WTC11 (cell line): ENCODE data around the gene IL16. TPM values are rescaled to one million over a fixed set of nuclear protein-coding genes. Genes with fewer than 3 reads are reported as not detected.

Source experiments
- ATAC-seq: fragments of 200-7000 bp; cut with Tn5 transposase; 2 replicates; pipeline ENCODE4 v1.10.0; 2021; ENCODE audit warnings: mild to moderate bottlenecking, moderate library complexity
- CTCF ChIA-PET: fragments of 300-600 bp; sonication (Branson Sonifier 250); formaldehyde crosslinking; loops from one replicate; lab custom pipeline; 2021; ENCODE audit warnings: antibody characterized with exemption; lab: Charles Lee
- POLR2A ChIA-PET: fragments of 350-600 bp; sonication (Branson Sonifier 250); formaldehyde crosslinking; loops from one replicate; lab custom pipeline; 2021; ENCODE audit warnings: antibody characterized with exemption; lab: Charles Lee
- DNase-seq: peaks from one replicate; pipeline ENCODE4 v3.0.0; 2021; ENCODE audit warnings: low spot score
- H3K27ac Mint-ChIP-seq: 2 replicates; pipeline ENCODE4 v1.8.0; 2021; ENCODE audit warnings: mixed read lengths
- H3K27me3 Mint-ChIP-seq: 2 replicates; pipeline ENCODE4 v1.8.0; 2021; ENCODE audit warnings: low read depth, mild to moderate bottlenecking, moderate library complexity, mixed read lengths
- H3K36me3 Mint-ChIP-seq: 2 replicates; pipeline ENCODE4 v1.8.0; 2021; ENCODE audit warnings: mixed read lengths
- H3K4me1 Mint-ChIP-seq: 2 replicates; pipeline ENCODE4 v1.8.0; 2022; ENCODE audit warnings: mixed read lengths
- H3K4me3 Mint-ChIP-seq: 2 replicates; pipeline ENCODE4 v1.8.0; 2021; ENCODE audit warnings: mild to moderate bottlenecking, moderate library complexity, mixed read lengths
- H3K9me3 Mint-ChIP-seq: 2 replicates; pipeline ENCODE4 v1.8.0; 2021; ENCODE audit warnings: mixed read lengths
- FOXP1 ChIP-seq: sonication (generic); formaldehyde crosslinking; IDR thresholded peaks from 2 replicates; pipeline ENCODE4 v1.8.0; 2022; ENCODE audit warnings: missing genetic modification reagents, mild to moderate bottlenecking, moderate library complexity, borderline replicate concordance
- HMGA2 ChIP-seq: fragments of 250-450 bp; sonication (Bioruptor Pico); IDR thresholded peaks from 2 replicates; pipeline ENCODE4 v1.4.0; 2021; ENCODE audit warnings: mild to moderate bottlenecking, moderate library complexity
- KAT7 ChIP-seq: sonication (generic); formaldehyde crosslinking; IDR thresholded peaks from 2 replicates; pipeline ENCODE4 v1.8.1; 2023; ENCODE audit warnings: missing genetic modification reagents, mild to moderate bottlenecking, borderline replicate concordance
- MXD4 ChIP-seq: fragments of 250-450 bp; sonication (Bioruptor Pico); IDR thresholded peaks from 2 replicates; pipeline ENCODE4 v1.8.0; 2021; ENCODE audit warnings: mild to moderate bottlenecking, moderate library complexity, borderline replicate concordance
- MYBL2 ChIP-seq: sonication (generic); formaldehyde crosslinking; IDR thresholded peaks from 2 replicates; pipeline ENCODE4 v1.8.1; 2023; ENCODE audit warnings: mild to moderate bottlenecking, moderate library complexity, missing genetic modification reagents
- NFE2L1 ChIP-seq: sonication (generic); formaldehyde crosslinking; IDR thresholded peaks from 2 replicates; pipeline ENCODE4 v1.8.1; 2023; ENCODE audit warnings: missing genetic modification reagents
- NFYB ChIP-seq: sonication (generic); formaldehyde crosslinking; conservative IDR thresholded peaks from 2 replicates; pipeline ENCODE4 v1.8.0; 2022; ENCODE audit warnings: low read depth, missing genetic modification reagents
- SP1 ChIP-seq: sonication (generic); formaldehyde crosslinking; conservative IDR thresholded peaks from 2 replicates; pipeline ENCODE4 v1.8.1; 2022; ENCODE audit warnings: missing genetic modification reagents
- ZNF219 ChIP-seq: sonication (generic); formaldehyde crosslinking; IDR thresholded peaks from 2 replicates; pipeline ENCODE4 v1.8.0; 2023; ENCODE audit warnings: missing genetic modification reagents, mild to moderate bottlenecking, borderline replicate concordance
- ZNF263 ChIP-seq: sonication (generic); formaldehyde crosslinking; IDR thresholded peaks from 2 replicates; pipeline ENCODE4 v1.8.1; 2022; ENCODE audit warnings: low read depth, mild to moderate bottlenecking, moderate library complexity, missing genetic modification reagents
- ZNF396 ChIP-seq: fragments of 250-450 bp; sonication (Bioruptor Pico); IDR thresholded peaks from 2 replicates; pipeline ENCODE4 v1.8.0; 2021; ENCODE audit warnings: mild to moderate bottlenecking, moderate library complexity, borderline replicate concordance
- ZNF423 ChIP-seq: fragments of 250-450 bp; sonication (Bioruptor Pico); IDR thresholded peaks from 2 replicates; pipeline ENCODE4 v2.1.2; 2022; ENCODE audit warnings: mild to moderate bottlenecking, moderate library complexity
- total RNA-seq: library from RNA; stranded (reverse); gene quantifications from 3 replicates; pipeline ENCODE4 v1.2.3, GENCODE V29; 2021
- TF ChIP-seq, protein P1 (sequence below): sonication (generic); formaldehyde crosslinking; conservative IDR thresholded peaks from 2 replicates; pipeline ENCODE4 v1.8.1; 2023; ENCODE audit warnings: mild to moderate bottlenecking, low read depth, missing genetic modification reagents, moderate library complexity
- TF ChIP-seq, protein P2 (sequence below): fragments of 250-450 bp; sonication (Bioruptor Pico); IDR thresholded peaks from 2 replicates; pipeline ENCODE4 v1.9.0; 2021; ENCODE audit warnings: mild to moderate bottlenecking
- TF ChIP-seq, protein P3 (sequence below): sonication (generic); formaldehyde crosslinking; IDR thresholded peaks from 2 replicates; pipeline ENCODE4 v1.8.0; 2023; ENCODE audit warnings: missing genetic modification reagents, mild to moderate bottlenecking, borderline replicate concordance
- TF ChIP-seq, protein P4 (sequence below): fragments of 250-450 bp; sonication (Bioruptor Pico); IDR thresholded peaks from 2 replicates; pipeline ENCODE4 v1.8.0; 2021; ENCODE audit warnings: mild to moderate bottlenecking
- TF ChIP-seq, protein P5 (sequence below): fragments of 250-450 bp; sonication (Bioruptor Pico); IDR thresholded peaks from 2 replicates; pipeline ENCODE4 v1.9.0; 2021; ENCODE audit warnings: moderate library complexity, mild to moderate bottlenecking, inconsistent platforms, borderline replicate concordance

The IL16 gene
- total RNA-seq, 1 experiment from 2014 or later: 0.61 TPM

DNA sequence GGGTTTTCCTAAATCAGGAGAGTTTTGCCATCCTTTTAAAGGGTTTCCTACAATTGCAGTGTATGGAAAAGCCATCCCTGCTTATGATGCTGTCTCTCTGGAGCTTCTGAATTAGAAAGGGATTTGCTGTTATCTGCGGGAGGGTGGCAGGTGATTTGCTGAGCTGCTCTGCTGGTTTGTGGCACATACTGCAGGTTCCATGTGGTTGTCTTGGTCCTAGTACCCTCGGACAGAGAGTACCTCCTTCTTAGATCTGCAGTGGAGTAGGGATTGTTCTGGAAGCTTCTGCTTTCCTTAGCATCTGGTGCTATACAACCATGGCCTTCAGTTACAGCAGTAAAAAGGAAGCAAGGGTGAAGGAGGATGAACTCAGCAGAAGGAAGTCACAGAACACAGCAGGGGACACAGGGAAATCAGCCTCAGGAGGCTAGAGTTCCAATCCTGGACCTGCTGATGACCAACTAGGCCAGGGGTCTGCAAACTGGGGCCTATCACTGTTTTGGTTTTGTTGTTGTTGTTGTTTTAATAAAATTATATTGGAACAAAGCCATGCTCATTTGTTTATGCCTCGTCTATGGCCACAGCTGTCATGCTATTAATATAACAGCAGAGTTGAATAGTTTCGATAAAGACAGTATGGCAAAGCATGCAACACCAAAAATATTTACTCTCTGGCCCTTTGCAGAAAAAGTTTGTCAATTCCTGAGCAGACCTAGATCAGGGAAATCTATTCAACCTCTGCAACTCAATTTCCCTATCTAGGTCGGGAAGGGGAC, 87.8 kb downstream of the IL16 start:
- POLR2A ChIA-PET: no interaction called here
- DNase-seq: no peak
- Mint-ChIP-seq H3K36me3 (no peaks in the 10 kb centered on the region), H3K27me3 (no peaks in the 10 kb centered on the region), H3K4me1 (no peaks in the 10 kb centered on the region), H3K9me3 (no peaks in the 10 kb centered on the region), H3K27ac (no peak overlapping the region), H3K4me3 (no peak overlapping the region)
- no peak for ATAC-seq
- no peak for TF ChIP-seq NFE2L1 (CRISPR knock-in tag)
- TF ChIP-seq, protein P1, sequence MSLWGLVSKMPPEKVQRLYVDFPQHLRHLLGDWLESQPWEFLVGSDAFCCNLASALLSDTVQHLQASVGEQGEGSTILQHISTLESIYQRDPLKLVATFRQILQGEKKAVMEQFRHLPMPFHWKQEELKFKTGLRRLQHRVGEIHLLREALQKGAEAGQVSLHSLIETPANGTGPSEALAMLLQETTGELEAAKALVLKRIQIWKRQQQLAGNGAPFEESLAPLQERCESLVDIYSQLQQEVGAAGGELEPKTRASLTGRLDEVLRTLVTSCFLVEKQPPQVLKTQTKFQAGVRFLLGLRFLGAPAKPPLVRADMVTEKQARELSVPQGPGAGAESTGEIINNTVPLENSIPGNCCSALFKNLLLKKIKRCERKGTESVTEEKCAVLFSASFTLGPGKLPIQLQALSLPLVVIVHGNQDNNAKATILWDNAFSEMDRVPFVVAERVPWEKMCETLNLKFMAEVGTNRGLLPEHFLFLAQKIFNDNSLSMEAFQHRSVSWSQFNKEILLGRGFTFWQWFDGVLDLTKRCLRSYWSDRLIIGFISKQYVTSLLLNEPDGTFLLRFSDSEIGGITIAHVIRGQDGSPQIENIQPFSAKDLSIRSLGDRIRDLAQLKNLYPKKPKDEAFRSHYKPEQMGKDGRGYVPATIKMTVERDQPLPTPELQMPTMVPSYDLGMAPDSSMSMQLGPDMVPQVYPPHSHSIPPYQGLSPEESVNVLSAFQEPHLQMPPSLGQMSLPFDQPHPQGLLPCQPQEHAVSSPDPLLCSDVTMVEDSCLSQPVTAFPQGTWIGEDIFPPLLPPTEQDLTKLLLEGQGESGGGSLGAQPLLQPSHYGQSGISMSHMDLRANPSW (CRISPR knock-in tag): no peak
- CTCF ChIA-PET: interaction anchor here (4.3 kb wide), 1 partner anchor 19 kb away, joined by 23 read pairs; no protein-coding TSS in a partner anchor

DNA sequence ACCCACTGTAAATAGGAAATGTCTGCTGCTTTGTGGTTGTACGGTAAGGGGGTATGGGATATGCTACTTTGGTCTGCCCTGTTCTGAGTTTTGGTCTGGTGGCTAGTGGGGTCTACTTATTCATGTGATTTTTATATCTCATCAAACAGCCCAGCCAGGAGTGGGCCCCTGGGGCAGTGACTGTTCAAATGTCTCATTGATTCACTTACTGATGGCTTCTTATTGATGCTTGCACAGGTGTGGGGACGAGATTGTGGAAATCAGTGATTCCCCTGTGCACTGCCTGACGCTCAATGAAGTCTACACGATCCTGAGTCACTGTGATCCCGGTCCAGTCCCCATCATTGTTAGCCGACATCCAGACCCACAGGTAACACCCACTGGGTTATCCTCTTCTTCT, 88.8 kb downstream of the IL16 start:
- no peaks in the 10 kb centered on the region for H3K4me1 Mint-ChIP-seq
- no peaks in the 10 kb centered on the region for H3K9me3 Mint-ChIP-seq
- no peak overlapping the region for H3K4me3 Mint-ChIP-seq

More for the DNA sequence above, 88.8 kb downstream of the IL16 start:
- ChIA-PET POLR2A (no interaction called here), CTCF (interaction anchor here (1.0 kb wide), 1 partner anchor 19 kb away, joined by 5 read pairs; no protein-coding TSS in a partner anchor)
- DNase-seq (no peak), ATAC-seq (no peak)
- Mint-ChIP-seq H3K36me3 (no peaks in the 10 kb centered on the region), H3K27ac (no peak overlapping the region), H3K27me3 (no peaks in the 10 kb centered on the region)
- TF ChIP-seq, protein P2, sequence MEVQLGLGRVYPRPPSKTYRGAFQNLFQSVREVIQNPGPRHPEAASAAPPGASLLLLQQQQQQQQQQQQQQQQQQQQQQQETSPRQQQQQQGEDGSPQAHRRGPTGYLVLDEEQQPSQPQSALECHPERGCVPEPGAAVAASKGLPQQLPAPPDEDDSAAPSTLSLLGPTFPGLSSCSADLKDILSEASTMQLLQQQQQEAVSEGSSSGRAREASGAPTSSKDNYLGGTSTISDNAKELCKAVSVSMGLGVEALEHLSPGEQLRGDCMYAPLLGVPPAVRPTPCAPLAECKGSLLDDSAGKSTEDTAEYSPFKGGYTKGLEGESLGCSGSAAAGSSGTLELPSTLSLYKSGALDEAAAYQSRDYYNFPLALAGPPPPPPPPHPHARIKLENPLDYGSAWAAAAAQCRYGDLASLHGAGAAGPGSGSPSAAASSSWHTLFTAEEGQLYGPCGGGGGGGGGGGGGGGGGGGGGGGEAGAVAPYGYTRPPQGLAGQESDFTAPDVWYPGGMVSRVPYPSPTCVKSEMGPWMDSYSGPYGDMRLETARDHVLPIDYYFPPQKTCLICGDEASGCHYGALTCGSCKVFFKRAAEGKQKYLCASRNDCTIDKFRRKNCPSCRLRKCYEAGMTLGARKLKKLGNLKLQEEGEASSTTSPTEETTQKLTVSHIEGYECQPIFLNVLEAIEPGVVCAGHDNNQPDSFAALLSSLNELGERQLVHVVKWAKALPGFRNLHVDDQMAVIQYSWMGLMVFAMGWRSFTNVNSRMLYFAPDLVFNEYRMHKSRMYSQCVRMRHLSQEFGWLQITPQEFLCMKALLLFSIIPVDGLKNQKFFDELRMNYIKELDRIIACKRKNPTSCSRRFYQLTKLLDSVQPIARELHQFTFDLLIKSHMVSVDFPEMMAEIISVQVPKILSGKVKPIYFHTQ (CRISPR knock-in tag): no peak
- TF ChIP-seq MXD4 (CRISPR knock-in tag) (no peak), MYBL2 (no peak), ZNF423 (CRISPR knock-in tag) (no peak), HMGA2 (CRISPR knock-in tag) (no peak), ZNF396 (CRISPR knock-in tag) (no peak), SP1 (no peak), KAT7 (CRISPR knock-in tag) (no peak), NFYB (CRISPR knock-in tag) (no peak), FOXP1 (CRISPR knock-in tag) (no peak), ZNF219 (CRISPR knock-in tag) (no peak), ZNF263 (CRISPR knock-in tag) (no peak)
- TF ChIP-seq, protein P1 (CRISPR knock-in tag): no peak
- TF ChIP-seq, protein P3, sequence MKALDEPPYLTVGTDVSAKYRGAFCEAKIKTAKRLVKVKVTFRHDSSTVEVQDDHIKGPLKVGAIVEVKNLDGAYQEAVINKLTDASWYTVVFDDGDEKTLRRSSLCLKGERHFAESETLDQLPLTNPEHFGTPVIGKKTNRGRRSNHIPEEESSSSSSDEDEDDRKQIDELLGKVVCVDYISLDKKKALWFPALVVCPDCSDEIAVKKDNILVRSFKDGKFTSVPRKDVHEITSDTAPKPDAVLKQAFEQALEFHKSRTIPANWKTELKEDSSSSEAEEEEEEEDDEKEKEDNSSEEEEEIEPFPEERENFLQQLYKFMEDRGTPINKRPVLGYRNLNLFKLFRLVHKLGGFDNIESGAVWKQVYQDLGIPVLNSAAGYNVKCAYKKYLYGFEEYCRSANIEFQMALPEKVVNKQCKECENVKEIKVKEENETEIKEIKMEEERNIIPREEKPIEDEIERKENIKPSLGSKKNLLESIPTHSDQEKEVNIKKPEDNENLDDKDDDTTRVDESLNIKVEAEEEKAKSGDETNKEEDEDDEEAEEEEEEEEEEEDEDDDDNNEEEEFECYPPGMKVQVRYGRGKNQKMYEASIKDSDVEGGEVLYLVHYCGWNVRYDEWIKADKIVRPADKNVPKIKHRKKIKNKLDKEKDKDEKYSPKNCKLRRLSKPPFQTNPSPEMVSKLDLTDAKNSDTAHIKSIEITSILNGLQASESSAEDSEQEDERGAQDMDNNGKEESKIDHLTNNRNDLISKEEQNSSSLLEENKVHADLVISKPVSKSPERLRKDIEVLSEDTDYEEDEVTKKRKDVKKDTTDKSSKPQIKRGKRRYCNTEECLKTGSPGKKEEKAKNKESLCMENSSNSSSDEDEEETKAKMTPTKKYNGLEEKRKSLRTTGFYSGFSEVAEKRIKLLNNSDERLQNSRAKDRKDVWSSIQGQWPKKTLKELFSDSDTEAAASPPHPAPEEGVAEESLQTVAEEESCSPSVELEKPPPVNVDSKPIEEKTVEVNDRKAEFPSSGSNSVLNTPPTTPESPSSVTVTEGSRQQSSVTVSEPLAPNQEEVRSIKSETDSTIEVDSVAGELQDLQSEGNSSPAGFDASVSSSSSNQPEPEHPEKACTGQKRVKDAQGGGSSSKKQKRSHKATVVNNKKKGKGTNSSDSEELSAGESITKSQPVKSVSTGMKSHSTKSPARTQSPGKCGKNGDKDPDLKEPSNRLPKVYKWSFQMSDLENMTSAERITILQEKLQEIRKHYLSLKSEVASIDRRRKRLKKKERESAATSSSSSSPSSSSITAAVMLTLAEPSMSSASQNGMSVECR (CRISPR knock-in tag): no peak
- TF ChIP-seq, protein P4, sequence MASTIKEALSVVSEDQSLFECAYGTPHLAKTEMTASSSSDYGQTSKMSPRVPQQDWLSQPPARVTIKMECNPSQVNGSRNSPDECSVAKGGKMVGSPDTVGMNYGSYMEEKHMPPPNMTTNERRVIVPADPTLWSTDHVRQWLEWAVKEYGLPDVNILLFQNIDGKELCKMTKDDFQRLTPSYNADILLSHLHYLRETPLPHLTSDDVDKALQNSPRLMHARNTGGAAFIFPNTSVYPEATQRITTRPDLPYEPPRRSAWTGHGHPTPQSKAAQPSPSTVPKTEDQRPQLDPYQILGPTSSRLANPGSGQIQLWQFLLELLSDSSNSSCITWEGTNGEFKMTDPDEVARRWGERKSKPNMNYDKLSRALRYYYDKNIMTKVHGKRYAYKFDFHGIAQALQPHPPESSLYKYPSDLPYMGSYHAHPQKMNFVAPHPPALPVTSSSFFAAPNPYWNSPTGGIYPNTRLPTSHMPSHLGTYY (CRISPR knock-in tag): no peak
- TF ChIP-seq, protein P5, sequence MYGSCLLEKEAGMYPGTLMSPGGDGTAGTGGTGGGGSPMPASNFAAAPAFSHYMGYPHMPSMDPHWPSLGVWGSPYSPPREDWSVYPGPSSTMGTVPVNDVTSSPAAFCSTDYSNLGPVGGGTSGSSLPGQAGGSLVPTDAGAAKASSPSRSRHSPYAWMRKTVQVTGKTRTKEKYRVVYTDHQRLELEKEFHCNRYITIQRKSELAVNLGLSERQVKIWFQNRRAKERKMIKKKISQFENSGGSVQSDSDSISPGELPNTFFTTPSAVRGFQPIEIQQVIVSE (CRISPR knock-in tag): no peak
